IPS-NIHi11 (cell line): ENCODE data around the gene TMEM120B.
A peak's percentile ranks its signal among the peaks of the same experiment; 100 is the strongest.
"Not testable (repeated sequence)": the region's sequence is repeated elsewhere in the genome, so short reads cannot be mapped to it uniquely, and the experiment has no call there.

ENCODE experiments used
- DNase-seq: peaks from one replicate; pipeline ENCODE4 v3.0.0; 2012; ENCODE audit warnings: mixed read lengths, low spot score

Gene TMEM120B

GRCh38 chr12:121712461-121713256 lies at the start of gene TMEM120B:
TSS of gene TMEM120B (plus strand) at chr12:121712752. CDS start at chr12:121712896, 144 bp downstream.
- peak; percentile 94 for DNase-seq

DNA sequence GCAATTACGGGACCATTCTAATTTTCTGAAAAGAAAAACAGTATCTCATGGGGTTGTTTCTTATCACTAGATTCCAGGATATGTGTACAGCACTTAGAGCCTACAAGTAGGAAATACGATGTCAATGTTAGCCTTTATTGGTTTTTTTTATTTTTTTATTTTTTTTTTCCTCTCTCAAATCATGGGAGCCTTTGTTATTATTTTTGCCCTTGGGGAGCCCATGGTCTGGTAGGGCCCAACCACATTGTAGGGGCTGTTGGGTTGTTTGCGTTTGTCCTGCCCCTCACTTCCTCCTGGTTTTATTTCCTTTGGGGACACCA lies 49.0 kb upstream of the TMEM120B start:
- DNase-seq, result no peak

GRCh38 chr12:121666829-121667228 lies 45.7 kb upstream of the TMEM120B start:
- DNase-seq, result not testable (repeated sequence)

DNA sequence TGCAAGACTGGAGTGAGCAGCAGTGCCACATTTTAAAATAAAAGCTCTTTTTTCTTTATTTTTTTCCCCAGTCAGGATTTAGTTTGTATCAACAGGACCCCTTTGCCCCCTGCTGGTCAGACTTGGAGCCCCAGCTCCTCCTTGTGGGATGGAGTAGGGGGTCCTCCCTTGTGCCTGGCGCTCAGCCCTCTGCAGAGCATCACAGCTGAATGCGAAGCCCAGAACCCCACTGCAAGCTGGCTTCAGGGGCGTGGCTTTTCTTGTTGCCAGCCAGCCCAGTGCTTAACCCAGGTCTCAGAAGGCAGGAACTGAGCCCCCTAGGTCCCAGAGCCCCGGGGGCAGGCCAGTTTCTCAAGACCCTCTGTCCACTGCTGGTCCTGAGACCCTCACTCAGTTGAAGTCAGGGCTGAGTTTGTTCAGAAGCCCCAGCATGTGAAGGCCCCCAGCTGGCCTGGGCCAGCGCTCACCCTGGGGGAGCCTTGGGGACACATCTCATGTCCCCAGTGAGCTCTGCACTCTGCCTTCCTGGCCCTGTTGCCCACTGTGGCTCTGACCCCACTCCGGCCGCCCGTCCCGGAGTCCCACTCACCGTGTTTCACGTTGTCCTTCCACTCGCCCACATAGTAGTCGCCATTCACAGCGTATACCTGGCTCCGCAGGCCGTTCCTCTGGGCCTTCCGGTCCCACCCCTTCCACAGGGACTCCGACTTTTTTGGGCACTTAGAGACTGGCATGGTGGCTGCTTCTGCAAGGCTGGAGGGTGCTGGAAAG lies 43.6 kb upstream of the TMEM120B start:
- peak; percentile 53 for DNase-seq

DNA sequence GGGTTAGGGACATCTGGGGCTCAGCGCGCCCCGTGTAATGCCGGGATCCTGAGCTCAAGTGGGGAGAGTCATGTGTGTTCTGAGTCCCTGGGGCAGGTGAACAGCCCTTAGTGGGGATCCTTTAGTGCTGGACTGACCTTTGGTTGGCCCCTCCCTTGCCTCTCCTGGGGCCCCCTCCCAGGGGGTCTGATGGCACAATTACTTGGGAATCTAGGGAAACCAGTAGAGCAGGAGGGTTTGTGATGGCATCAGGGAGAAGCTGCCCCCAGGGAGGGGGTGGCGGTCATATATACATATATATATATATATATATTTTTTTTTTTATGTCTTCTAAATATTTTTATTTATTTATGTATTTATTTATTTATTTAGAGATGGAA lies 43.0 kb upstream of the TMEM120B start, which contains the start of gene MORN3:
TSS of gene MORN3 (minus strand) at position 134 of the 380 bp plus-strand sequence. CDS start 171 bp downstream, outside the sequence.
- no peak for DNase-seq

DNA sequence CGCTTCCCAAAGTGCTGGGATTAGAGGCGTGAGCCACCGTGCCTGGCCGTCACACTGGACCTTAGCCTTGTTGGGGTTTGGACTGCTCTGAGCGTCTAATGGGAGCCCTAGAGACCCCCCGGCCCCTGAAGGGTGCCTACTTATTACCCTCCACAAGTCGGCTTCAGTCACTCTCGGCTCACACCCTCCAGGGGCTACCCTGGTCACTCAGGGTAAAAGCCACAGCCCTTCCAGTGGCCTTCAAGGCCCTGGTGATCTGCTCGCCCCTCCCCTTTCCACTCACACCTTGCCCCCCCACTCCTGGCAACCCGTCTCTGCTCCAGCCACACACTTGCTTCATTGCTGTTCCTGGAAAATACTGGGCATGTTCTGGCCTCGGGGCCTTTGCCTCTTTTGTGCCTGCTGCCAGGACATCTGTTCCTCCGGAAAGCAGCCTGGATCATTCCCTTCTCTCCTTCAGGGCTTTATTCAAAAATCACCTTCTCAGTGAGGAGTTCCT lies 39.5 kb upstream of the TMEM120B start:
- DNase-seq, result no peak

GRCh38 chr12:121676190-121676589 lies 36.4 kb upstream of the TMEM120B start:
- DNase-seq, result no peak

DNA sequence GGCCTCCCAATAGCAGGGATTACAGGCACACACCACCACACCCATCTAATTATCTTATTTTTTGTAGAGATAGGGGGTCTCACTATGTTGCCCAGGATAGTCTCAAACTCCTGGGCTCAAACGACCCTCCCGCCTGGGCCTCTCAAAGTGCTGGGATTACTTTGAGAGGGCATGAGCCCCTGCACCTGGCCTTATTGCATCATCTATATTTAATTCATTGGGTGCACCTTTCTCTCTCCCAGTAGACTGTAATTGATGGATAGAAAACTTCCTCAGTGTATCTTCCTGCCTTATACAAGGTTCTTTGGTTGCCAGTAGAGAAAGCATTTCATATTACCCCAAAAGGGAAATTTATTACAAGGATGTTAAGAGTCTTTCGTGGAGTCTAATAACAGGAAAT lies 34.2 kb upstream of the TMEM120B start:
- DNase-seq, result no peak

- no peak for DNase-seq
These were observed 33.7 kb upstream of the TMEM120B start for GRCh38 chr12:121678716-121679300.

GRCh38 chr12:121679661-121680197 lies 32.8 kb upstream of the TMEM120B start:
- DNase-seq, result not testable (repeated sequence)

GRCh38 chr12:121688966-121689365 lies 23.6 kb upstream of the TMEM120B start:
- no peak for DNase-seq

DNA sequence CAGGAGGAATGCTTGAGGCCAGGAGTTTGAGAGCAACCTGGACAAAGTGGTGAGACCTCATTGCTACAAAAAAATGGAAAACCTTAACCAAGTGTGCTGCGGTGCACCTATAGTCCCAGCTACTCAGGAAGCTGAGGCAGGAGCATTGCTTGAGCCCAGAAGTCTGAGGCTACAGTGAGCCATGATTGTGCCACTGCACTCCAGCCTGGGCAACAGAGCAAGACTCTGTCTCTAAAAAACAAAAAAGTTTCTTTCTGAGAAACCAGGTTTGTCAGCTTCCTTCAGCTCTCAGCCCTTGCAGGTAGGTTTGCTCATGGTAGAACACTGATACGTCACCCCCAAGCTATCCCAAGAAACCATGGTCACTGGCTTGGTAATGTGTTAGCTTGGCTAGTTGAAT lies 23.1 kb upstream of the TMEM120B start:
- no peak for DNase-seq

DNA sequence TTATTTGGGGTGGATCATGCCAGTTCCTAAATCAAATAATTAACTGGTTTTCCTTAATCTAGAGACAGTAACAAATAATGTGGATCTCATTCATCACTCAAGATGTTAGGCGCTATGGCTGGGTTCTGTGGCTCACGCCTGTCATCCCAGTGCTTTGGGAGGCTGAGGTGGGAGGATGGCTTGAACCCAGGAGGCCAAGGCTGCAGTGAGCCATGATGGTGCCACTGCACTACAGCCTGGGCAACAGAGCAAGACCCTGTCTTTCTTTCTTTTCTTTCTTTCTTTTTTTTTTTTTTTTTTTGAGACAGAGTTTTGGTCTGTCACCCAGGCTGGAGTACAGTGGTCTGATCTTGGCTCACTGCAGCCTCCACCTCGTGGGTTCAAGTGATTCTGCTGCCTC lies 19.8 kb upstream of the TMEM120B start:
- not testable (repeated sequence) for DNase-seq

DNA sequence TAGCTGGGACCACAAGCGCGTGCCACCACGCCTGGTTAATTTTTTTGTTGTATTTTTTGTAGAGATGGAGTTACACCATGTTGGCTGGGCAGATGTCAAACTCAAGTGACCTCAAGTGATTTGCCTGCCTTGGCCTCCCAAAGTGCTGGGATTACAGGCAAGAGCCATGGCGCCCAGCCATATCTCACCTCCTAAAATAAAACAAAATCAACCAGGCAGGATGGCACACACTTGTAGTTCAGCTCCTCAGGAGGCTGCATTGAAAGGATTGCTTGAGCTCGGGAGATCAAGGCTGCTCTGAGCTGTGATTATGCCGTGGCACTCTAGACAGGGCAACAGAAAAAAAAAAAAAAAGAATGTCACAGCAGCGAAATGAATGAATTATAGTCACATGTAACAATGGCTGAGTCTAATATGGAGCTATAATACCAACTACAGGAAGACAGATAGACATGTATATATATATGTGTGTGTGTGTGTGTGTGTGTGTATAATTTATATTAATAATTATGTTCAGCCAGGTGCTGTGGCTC lies 19.3 kb upstream of the TMEM120B start:
- DNase-seq, result no peak

DNA sequence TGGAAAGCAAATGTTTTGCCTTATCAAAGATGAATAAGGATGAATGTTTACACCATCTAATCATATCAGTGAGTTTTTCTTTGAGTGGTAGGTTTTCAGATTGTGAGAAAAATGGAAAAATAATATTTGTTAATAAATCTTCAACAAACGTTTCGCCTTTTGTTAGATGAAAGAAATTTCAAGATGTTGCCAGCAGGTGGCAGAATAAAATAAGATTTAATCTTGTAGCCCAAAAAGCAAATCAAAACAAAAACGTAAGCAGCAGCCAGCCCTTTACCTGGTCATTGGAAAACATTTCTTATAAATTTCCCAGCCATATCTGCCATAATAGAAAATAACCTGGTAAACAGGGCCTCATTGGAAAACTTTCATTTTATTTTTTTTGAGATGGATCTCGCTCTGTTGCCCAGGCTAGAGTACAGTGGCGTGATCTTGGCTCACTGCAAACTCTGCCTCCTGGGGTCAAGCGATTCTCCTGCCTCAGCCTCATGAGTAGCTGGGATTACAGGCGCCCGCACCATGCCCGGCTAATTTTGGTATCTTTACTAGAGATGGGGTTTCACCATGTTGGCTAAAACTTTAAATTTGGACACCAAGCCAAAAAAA lies 15.4 kb upstream of the TMEM120B start:
- DNase-seq, result peak; percentile 39

GRCh38 chr12:121697861-121698260 lies 14.7 kb upstream of the TMEM120B start:
- DNase-seq, result not testable (repeated sequence)

DNA sequence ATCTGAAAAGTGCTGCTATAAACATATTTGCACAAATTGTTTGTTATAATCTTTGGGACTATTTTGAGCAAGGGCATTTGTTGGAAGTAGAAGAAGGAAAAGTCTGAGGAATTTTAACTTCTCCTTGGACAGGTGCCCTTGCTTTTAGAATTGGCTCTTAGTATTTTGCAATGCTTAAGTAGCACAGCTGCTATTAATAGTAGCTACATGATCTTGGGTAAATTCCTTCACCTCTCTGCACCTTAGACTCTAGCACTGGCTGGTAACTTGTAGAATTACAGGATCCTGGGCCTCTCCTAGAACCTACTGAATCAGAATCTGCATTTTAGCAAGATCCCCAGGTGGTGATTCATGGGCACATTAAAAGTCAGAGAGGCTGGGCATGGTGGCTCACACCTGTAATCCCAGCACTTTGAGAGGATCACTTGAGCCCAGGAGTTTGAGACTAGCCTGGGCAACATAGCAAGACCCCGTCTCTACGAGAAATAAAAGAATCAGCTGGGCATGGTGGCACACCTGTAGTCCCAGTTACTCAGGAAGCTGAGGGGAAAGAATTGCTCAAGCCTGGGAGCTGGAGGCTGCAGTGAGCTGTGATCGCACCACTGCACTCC lies 10.8 kb upstream of the TMEM120B start:
- no peak for DNase-seq

GRCh38 chr12:121702944-121703343 lies 9.6 kb upstream of the TMEM120B start:
- no peak for DNase-seq

GRCh38 chr12:121705514-121705913 lies 7.0 kb upstream of the TMEM120B start:
- no peak for DNase-seq

- DNase-seq, result no peak
These were observed 4.1 kb upstream of the TMEM120B start for GRCh38 chr12:121708313-121709063.

GRCh38 chr12:121709064-121709424 lies 3.5 kb upstream of the TMEM120B start:
- DNase-seq, result not testable (repeated sequence)
